GM12878 (cell line): ENCODE measurements around the gene CAMK2G. TPM values are rescaled to one million over a fixed set of nuclear protein-coding genes. Genes with fewer than 3 reads are reported as not detected.

ENCODE experiments used
- ATAC-seq: fragments of 200-7000 bp; cut with Tn5 transposase; 3 replicates; pipeline ENCODE4 v1.9.1; 2020; ENCODE audit warnings: mild to moderate bottlenecking, moderate library complexity
- BruUV-seq: library from RNA; stranded (reverse); fragments of 400-500 nt; replicated peaks from 2 replicates; lab custom pipeline; 2021; lab: Mats Ljungman, UMichigan
- CTCF ChIA-PET: fragments of 300-600 bp; sonication (Branson Sonifier 250); formaldehyde crosslinking; extraction: SDS; loops from one replicate; lab custom pipeline; 2021; ENCODE audit warnings: inconsistent platforms; lab: Yijun Ruan, JAX
- POLR2A ChIA-PET: fragments of 350-600 bp; formaldehyde crosslinking; extraction: SDS; loops from one replicate; lab custom pipeline; 2021; ENCODE audit warnings: inconsistent platforms; lab: Charles Lee
- RAD21 ChIA-PET: fragments of 300-600 bp; sonication (Branson Sonifier 250); formaldehyde crosslinking; loops from one replicate; lab custom pipeline; 2023; ENCODE audit warnings: antibody characterized with exemption; ENCODE audit not compliant: unreplicated experiment; lab: Charles Lee
- SMC1A ChIA-PET: fragments of 300-600 bp; sonication (Branson Sonifier 250); formaldehyde crosslinking; loops from one replicate; lab custom pipeline; 2023; ENCODE audit not compliant: unreplicated experiment, uncharacterized antibody; lab: Charles Lee
- DNase-seq: peaks from one replicate; pipeline ENCODE4 v3.0.0-alpha.2; 2011; ENCODE audit warnings: low read depth, low spot score
- FAIRE-seq: peaks from 3 replicates; lab custom pipeline; 2011; peaks lifted over from hg19 to GRCh38; lab: Jason Lieb, UNC
- H2AFZ ChIP-seq: 2 replicates; pipeline ENCODE4 v1.6.0; 2011; ENCODE audit warnings: low read depth, low read length, control low read depth; ENCODE audit not compliant: control insufficient read depth
- H3K27ac ChIP-seq: 2 replicates; pipeline ENCODE4 v1.5.1; 2011; ENCODE audit warnings: control low read depth; ENCODE audit not compliant: control insufficient read depth, insufficient read depth
- H3K27me3 ChIP-seq, 2 experiments: replicated peaks in 1 of 2; 2 replicates each; pipeline versions ENCODE4 v1.6.0 to v1.6.1; 2011; ENCODE audit warnings: low read length in 1 of 2; ENCODE audit not compliant: control insufficient read depth in 2 of 2, insufficient read depth in 2 of 2
- H3K36me3 ChIP-seq, 2 experiments: 2 replicates each; pipeline ENCODE4 v1.5.1; 2011; ENCODE audit warnings: low read length in 1 of 2; ENCODE audit not compliant: control insufficient read depth in 2 of 2, insufficient read depth in 2 of 2
- H3K4me1 ChIP-seq: 2 replicates; pipeline ENCODE4 v1.6.1; 2011; ENCODE audit warnings: mild to moderate bottlenecking, low read length, moderate library complexity, mixed read lengths; ENCODE audit not compliant: control insufficient read depth, insufficient read depth
- H3K4me2 ChIP-seq: 2 replicates; pipeline ENCODE4 v1.6.0; 2011; ENCODE audit warnings: control low read depth; ENCODE audit not compliant: control insufficient read depth, insufficient read depth
- H3K4me3 ChIP-seq: fragments of 200-600 bp; sonication (generic); 2 replicates; pipeline ENCODE4 v1.5.1; 2016
- H3K79me2 ChIP-seq: 2 replicates; pipeline ENCODE4 v1.6.0; 2011; ENCODE audit warnings: low read length; ENCODE audit not compliant: control insufficient read depth, insufficient read depth
- H3K9ac ChIP-seq: 2 replicates; pipeline ENCODE4 v1.8.0; 2011; ENCODE audit warnings: low read length, control low read depth, mixed read lengths; ENCODE audit not compliant: control insufficient read depth, insufficient read depth
- H3K9me3 ChIP-seq: replicated peaks from 3 replicates; pipeline ENCODE4 v1.5.1; 2011; ENCODE audit warnings: mild to moderate bottlenecking, low read length; ENCODE audit not compliant: control insufficient read depth, insufficient read depth
- H4K20me1 ChIP-seq: 2 replicates; pipeline ENCODE4 v1.6.0; 2011; ENCODE audit not compliant: control insufficient read depth, insufficient read depth
- BCL11A ChIP-seq: IDR thresholded peaks from 2 replicates; pipeline ENCODE4 v1.6.1; 2011; ENCODE audit warnings: low read depth, low read length
- CTCF ChIP-seq, 3 experiments: IDR thresholded peaks in 2 of 3; conservative IDR thresholded peaks in 1 of 3; 2 replicates each; pipeline ENCODE4 v1.5.1; 2011; ENCODE audit warnings: low read depth in 3 of 3, low read length in 3 of 3, mild to moderate bottlenecking in 3 of 3, control low read depth in 2 of 3, moderate library complexity in 2 of 3, inconsistent platforms in 1 of 3, mixed read lengths in 1 of 3; ENCODE audit not compliant: control insufficient read depth in 2 of 3, insufficient read depth in 1 of 3; ENCODE audit errors: extremely low read depth in 1 of 3
- E2F4 ChIP-seq: IDR thresholded peaks from 2 replicates; pipeline ENCODE4 v1.6.1; 2012; ENCODE audit warnings: low read depth, low read length, improper control_type of control experiment
- EP300 ChIP-seq, 2 experiments: fragments of 150-350 bp in 1 of 2; IDR thresholded peaks; 2 replicates each; pipeline ENCODE4 v1.6.1; 2011 to 2012; ENCODE audit warnings: low read depth in 2 of 2, low read length in 2 of 2, borderline replicate concordance in 1 of 2, improper control_type of control experiment in 1 of 2, inconsistent platforms in 1 of 2; ENCODE audit not compliant: control insufficient read depth in 1 of 2
- HSF1 ChIP-seq: fragments of 150-350 bp; IDR thresholded peaks from 2 replicates; pipeline ENCODE4 v1.6.1; 2014; ENCODE audit warnings: mild to moderate bottlenecking, low read depth, low read length
- NR2C2 ChIP-seq: IDR thresholded peaks from 2 replicates; pipeline ENCODE4 v1.6.1; 2011; ENCODE audit warnings: borderline replicate concordance, low read depth; ENCODE audit not compliant: control insufficient read depth, insufficient read length
- POLR2A ChIP-seq: IDR thresholded peaks from 2 replicates; pipeline ENCODE4 v1.6.1; 2011; ENCODE audit warnings: low read depth, mild to moderate bottlenecking, low read length
- RAD21 ChIP-seq: IDR thresholded peaks from 2 replicates; pipeline ENCODE4 v1.6.1; 2011; ENCODE audit warnings: mild to moderate bottlenecking, low read depth, low read length, moderate library complexity; ENCODE audit not compliant: insufficient read depth
- RELB ChIP-seq: fragments of 450-650 bp; IDR thresholded peaks from 2 replicates; pipeline ENCODE4 v1.6.1; 2017; ENCODE audit warnings: low read depth, mild to moderate bottlenecking, moderate library complexity
- SIX5 ChIP-seq: IDR thresholded peaks from 2 replicates; pipeline ENCODE4 v1.6.1; 2011; ENCODE audit warnings: mild to moderate bottlenecking, low read depth, low read length, moderate library complexity; ENCODE audit not compliant: severe bottlenecking
- SRF ChIP-seq, 2 experiments: IDR thresholded peaks; 2 replicates each; pipeline ENCODE4 v1.6.1; 2011; ENCODE audit warnings: low read depth in 2 of 2, low read length in 2 of 2, mild to moderate bottlenecking in 1 of 2, moderate library complexity in 1 of 2
- YY1 ChIP-seq: IDR thresholded peaks from 2 replicates; pipeline ENCODE4 v1.6.1; 2011; ENCODE audit warnings: low read depth, mild to moderate bottlenecking, low read length
- ZNF217 ChIP-seq: fragments of 450-650 bp; IDR thresholded peaks from 2 replicates; pipeline ENCODE4 v1.6.1; 2017; ENCODE audit warnings: antibody characterized with exemption, mild to moderate bottlenecking
- WGBS: methylation state at CpG from one replicate; pipeline ENCODE4 v1.1.6; 2016; ENCODE audit warnings: low lambda C conversion rate; ENCODE audit not compliant: insufficient replicate concordance, insufficient coverage; ENCODE audit errors: missing lambda C conversion rate; 5-methylcytosine and 5-hydroxymethylcytosine counted together
- in situ Hi-C: fragments of 300-500 bp; cut with MboI; formaldehyde crosslinking; loops from 9 replicates; pipeline ENCODE4 v1.14.3; 2018; ENCODE audit warnings: mixed read lengths
- intact Hi-C: fragments of 100-400 bp; cut with micrococcal nuclease; formaldehyde crosslinking; loops from one replicate; pipeline ENCODE4 v1.14.2; 2022; ENCODE audit not compliant: unreplicated experiment
- polyA plus RNA-seq, 11 experiments: library from polyadenylated mRNA; depleted of rRNA in 4 of 11; unstranded in 6 of 11; stranded (reverse) in 5 of 11; fragments of >200 nt; fragmentation: Nextera tagmentation in 4 of 11; fragmentation: Illumina TruSeq in 1 of 11; extraction: Ambion mirVana in 4 of 11; extraction: Trizol in 1 of 11; gene quantifications; 1 replicate in 1 of 11; 2 replicates in 10 of 11; pipeline versions ENCODE4 v1.2.1 to v1.2.3, GENCODE V29; 2011 to 2016; ENCODE audit warnings: inconsistent platforms in 2 of 11, missing spikeins in 2 of 11, low read depth in 1 of 11
- total RNA-seq, 4 experiments: library from RNA; depleted of rRNA in 3 of 4; stranded (reverse); fragments of >200 nt in 3 of 4; fragmentation: Illumina TruSeq in 1 of 4; extraction: Trizol in 1 of 4; gene quantifications; 2 replicates each; pipeline versions ENCODE4 v1.2.1 to v1.2.3, GENCODE V29; 2013 to 2021

CAMK2G gene
- total and polyA plus RNA-seq, 10 of the 15 experiments (the other 5 are each of a cell fraction or from before 2014, with no cell fraction given): 5.5 to 24.3 (median 16.9) TPM

GRCh38 chr10:73865459-73866442, 8.6 kb downstream of the CAMK2G start:
- Histone ChIP-seq H3K27ac (peak overlapping the region; percentile 84), H3K36me3 (peaks cover 0 to 2% of the 10 kb centered on the region in 2 experiments; a peak in 3 of 4 replicates), H3K9ac (peak overlapping the region; percentile 58), H3K27me3 (no peaks in the 10 kb centered on the region), H4K20me1 (no peaks in the 10 kb centered on the region), H2AFZ (peak overlapping the region; percentile 71), H3K4me2 (peak overlapping the region; percentile 95), H3K4me1 (peaks cover 24% of the 10 kb centered on the region), H3K79me2 (peaks cover 3% of the 10 kb centered on the region), H3K9me3 (no peaks in the 10 kb centered on the region), H3K4me3 (peak overlapping the region; percentile 58; the same call in 1 of the 2 replicates)
- DNase-seq (no peak), ATAC-seq (peak; percentile 95), FAIRE-seq (peak; percentile 75)
- no TSS peak for BruUV-seq
- in situ Hi-C loops: no loop called here
- SMC1A ChIA-PET: interaction anchor here (0.7 to 7.6 kb wide), 13 partner anchors 9 to 214 kb away, joined by 3 to 58 read pairs (median 3); no protein-coding TSS in a partner anchor
- WGBS: 9% methylated on average over 8 of the region's 11 CpGs
- RAD21 ChIA-PET: interaction anchor here (0.6 to 12.8 kb wide), 9 partner anchors 11 to 191 kb away, joined by 3 to 149 read pairs (median 3); partner anchors contain the start of gene CAMK2G
- CTCF ChIA-PET: interaction anchor here (0.8 to 6.3 kb wide), 7 partner anchors 14 to 75 kb away, joined by 3 to 58 read pairs (median 6); no protein-coding TSS in a partner anchor
- intact Hi-C loops: no loop called here
- POLR2A ChIA-PET: interaction anchor here (0.5 to 2.7 kb wide), 8 partner anchors 10 to 193 kb away, joined by 3 to 17 read pairs (median 4); partner anchors contain the start of gene CAMK2G
- no peak for TF ChIP-seq RAD21
- TF ChIP-seq HSF1: no peak
- no peak for TF ChIP-seq E2F4
- no peak for TF ChIP-seq BCL11A
- TF ChIP-seq NR2C2: no peak
- 0 out of 4 replicates have a peak, but pooled peaks of 1 of the 2 experiments have one; percentile 33 for TF ChIP-seq EP300 (IDR thresholded peaks at IDR 0.05; ENCODE audit: borderline replicate concordance in 1 of 2, control insufficient read depth in 1 of 2, low read depth in 2 of 2, low read length in 2 of 2)
- TF ChIP-seq SRF (IDR thresholded peaks at IDR 0.05; ENCODE audit: low read depth in 2 of 2, low read length in 2 of 2): no peak
- no peak for TF ChIP-seq ZNF217
- TF ChIP-seq RELB: peak; percentile 88
- peak in 1 of 3 experiments; percentile 14; a peak in 1 of 6 replicates for TF ChIP-seq CTCF (IDR thresholded peaks at IDR 0.05 in 2 of 3, conservative IDR thresholded peaks at IDR 0.05 in 1 of 3; ENCODE audit: control insufficient read depth in 2 of 3, extremely low read depth in 1 of 3, insufficient read depth in 1 of 3, low read depth in 3 of 3, low read length in 3 of 3)
- TF ChIP-seq POLR2A: no peak
- TF ChIP-seq YY1: 0 out of 2 replicates have a peak, but pooled peaks have one; percentile 29
- no peak for TF ChIP-seq SIX5
